Measurements from ENCODE around the gene SLAMF6. TPM values are rescaled to one million over a fixed set of nuclear protein-coding genes. Genes with fewer than 3 reads are reported as not detected.

The SLAMF6 gene
- total RNA-seq, result 1 to 10 TPM in 1 of 4 donors, under 1 TPM in 1, not detected in 2; 0.80 to 1.0 TPM

GRCh38 chr1:160522622-160523345 is at the start of gene SLAMF6:
SLAMF6 (minus strand) TSS chr1:160523255; CDS start chr1:160523192, 63 bp downstream.
- Histone ChIP-seq H3K27me3 (no peaks in the 10 kb centered on the region), H3K4me1 (no peaks in the 10 kb centered on the region), H3K9me3 (no peaks in the 10 kb centered on the region), H3K27ac (no peak within 1 kb of the TSS), H3K4me3 (no peak within 1 kb of the TSS), H3K36me3 (no peaks in the 10 kb centered on the region)
- WGBS, result 63% methylated on average over 11 of the region's 11 CpGs
- DNase-seq (ENCODE audit: low spot score in 2 of 2), result no peak
- TF ChIP-seq POLR2A (IDR thresholded peaks at IDR 0.05) (no peak), EP300 (IDR thresholded peaks at IDR 0.05) (no peak), POLR2AphosphoS5 (IDR thresholded peaks at IDR 0.05) (no peak)
- TF ChIP-seq, protein P1, sequence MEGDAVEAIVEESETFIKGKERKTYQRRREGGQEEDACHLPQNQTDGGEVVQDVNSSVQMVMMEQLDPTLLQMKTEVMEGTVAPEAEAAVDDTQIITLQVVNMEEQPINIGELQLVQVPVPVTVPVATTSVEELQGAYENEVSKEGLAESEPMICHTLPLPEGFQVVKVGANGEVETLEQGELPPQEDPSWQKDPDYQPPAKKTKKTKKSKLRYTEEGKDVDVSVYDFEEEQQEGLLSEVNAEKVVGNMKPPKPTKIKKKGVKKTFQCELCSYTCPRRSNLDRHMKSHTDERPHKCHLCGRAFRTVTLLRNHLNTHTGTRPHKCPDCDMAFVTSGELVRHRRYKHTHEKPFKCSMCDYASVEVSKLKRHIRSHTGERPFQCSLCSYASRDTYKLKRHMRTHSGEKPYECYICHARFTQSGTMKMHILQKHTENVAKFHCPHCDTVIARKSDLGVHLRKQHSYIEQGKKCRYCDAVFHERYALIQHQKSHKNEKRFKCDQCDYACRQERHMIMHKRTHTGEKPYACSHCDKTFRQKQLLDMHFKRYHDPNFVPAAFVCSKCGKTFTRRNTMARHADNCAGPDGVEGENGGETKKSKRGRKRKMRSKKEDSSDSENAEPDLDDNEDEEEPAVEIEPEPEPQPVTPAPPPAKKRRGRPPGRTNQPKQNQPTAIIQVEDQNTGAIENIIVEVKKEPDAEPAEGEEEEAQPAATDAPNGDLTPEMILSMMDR (IDR thresholded peaks at IDR 0.05), result no peak

DNA sequence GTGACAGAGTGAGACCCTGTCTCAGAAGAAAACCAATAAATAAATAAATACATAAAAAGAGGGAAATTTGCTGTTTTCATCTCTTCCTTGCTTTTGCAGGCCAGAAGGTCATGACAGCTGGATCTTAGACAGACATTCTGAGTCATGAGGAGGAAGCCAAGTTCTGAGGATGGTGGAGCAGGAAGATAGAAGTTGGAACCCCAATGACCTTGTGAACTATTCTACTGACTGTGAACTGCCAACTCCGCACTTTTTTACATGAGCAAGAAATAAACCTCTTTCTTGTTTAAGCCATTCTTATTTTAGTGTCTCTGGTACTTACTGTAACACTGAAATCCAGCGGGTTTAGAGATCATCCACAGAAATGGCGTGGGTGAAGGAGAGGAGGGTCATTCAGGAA is 47.8 kb upstream of the SLAMF6 start:
- Histone ChIP-seq H3K4me3 (no peak overlapping the region), H3K27me3 (no peaks in the 10 kb centered on the region), H3K9me3 (no peaks in the 10 kb centered on the region), H3K36me3 (no peaks in the 10 kb centered on the region), H3K4me1 (no peaks in the 10 kb centered on the region), H3K27ac (no peak overlapping the region)
- TF ChIP-seq, protein P1 (IDR thresholded peaks at IDR 0.05), result no peak
- TF ChIP-seq POLR2AphosphoS5 (IDR thresholded peaks at IDR 0.05) (no peak), EP300 (IDR thresholded peaks at IDR 0.05) (no peak)
- 82% methylated on average over 3 of the region's 3 CpGs for WGBS
- DNase-seq (ENCODE audit: low spot score in 2 of 2), result no peak

DNA sequence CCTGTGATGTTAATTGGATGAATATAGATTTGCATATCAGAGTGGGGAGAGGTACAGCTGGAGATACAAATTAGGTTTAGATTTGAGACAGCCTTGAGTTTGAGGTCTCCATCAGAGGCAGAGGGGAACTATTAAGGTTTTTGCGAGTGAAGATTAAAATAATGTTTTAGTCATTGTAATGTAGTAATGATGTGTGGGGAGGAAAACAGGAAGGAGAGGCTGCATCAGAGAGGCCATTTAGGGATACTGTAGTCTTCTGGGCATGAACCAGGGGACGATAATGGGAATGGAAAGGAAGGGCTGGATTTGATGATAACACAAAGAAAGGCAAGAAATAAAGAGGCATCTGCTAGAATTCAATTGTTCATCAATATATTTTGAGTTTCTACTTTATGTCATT is 46.8 kb upstream of the SLAMF6 start:
- Histone ChIP-seq H3K36me3 (no peaks in the 10 kb centered on the region), H3K27me3 (no peaks in the 10 kb centered on the region), H3K27ac (no peak overlapping the region), H3K4me3 (no peak overlapping the region), H3K4me1 (peaks cover 2% of the 10 kb centered on the region), H3K9me3 (no peaks in the 10 kb centered on the region)
- 75% methylated on average over 2 of the region's 2 CpGs for WGBS
- TF ChIP-seq POLR2A (IDR thresholded peaks at IDR 0.05) (no peak), EP300 (IDR thresholded peaks at IDR 0.05) (no peak), POLR2AphosphoS5 (IDR thresholded peaks at IDR 0.05) (no peak)
- TF ChIP-seq, protein P1 (IDR thresholded peaks at IDR 0.05), result no peak
- DNase-seq (ENCODE audit: low spot score in 2 of 2), result no peak

DNA sequence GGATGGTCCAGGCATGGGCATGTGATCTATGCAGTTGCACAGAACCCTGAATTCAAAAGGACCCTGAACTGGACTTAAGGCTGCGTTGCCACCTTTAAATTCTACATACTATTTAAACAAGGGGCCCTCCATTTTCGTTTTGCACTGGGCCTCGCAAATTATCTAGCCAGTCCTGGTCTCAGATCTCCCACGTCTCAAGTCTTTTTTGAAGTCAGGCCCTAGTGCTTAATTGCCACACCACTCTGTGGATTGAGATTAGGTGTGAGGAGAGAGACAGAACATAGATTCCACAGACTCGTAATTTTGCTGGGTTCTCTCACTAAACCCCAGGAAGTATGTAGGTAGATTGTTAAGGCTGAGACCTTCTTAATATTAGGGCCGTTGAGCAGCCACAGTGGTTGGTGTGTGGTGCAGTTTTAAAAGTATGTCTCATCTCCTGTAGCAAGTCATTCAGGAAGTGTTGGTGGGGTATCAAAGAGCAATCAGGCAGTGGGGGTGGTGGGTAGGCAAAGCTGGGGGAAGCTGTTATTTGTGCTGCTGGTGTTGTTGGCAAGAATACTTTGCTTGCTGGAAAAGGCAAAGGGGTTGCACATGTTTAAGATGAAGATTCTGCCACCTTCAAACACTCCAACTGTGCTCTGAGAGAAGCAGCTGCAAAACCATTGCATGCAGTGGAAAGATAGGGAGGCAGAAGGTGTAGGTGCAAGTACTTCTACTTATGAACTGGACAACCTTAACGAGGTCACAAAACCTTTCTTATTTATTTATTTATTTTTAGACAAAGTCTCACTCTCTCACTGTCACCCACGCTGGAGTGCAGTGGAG is 45.0 kb upstream of the SLAMF6 start:
- Histone ChIP-seq H3K27ac (no peak overlapping the region), H3K27me3 (no peaks in the 10 kb centered on the region), H3K36me3 (no peaks in the 10 kb centered on the region), H3K4me1 (peaks cover 2% of the 10 kb centered on the region), H3K4me3 (no peak overlapping the region), H3K9me3 (no peaks in the 10 kb centered on the region)
- TF ChIP-seq, protein P1 (IDR thresholded peaks at IDR 0.05), result no peak
- TF ChIP-seq POLR2AphosphoS5 (IDR thresholded peaks at IDR 0.05) (no peak), EP300 (IDR thresholded peaks at IDR 0.05) (no peak), POLR2A (IDR thresholded peaks at IDR 0.05) (no peak)
- 77% methylated on average over 8 of the region's 8 CpGs for WGBS
- DNase-seq (ENCODE audit: low spot score in 2 of 2), result no peak

GRCh38 chr1:160567341-160567740 is 44.3 kb upstream of the SLAMF6 start:
- no peaks in the 10 kb centered on the region for H3K9me3 ChIP-seq
- H3K36me3 ChIP-seq, result no peaks in the 10 kb centered on the region
- no peak overlapping the region for H3K27ac ChIP-seq
- no peak for TF ChIP-seq POLR2AphosphoS5 (IDR thresholded peaks at IDR 0.05)
- TF ChIP-seq EP300 (IDR thresholded peaks at IDR 0.05), result no peak
- TF ChIP-seq, protein P1 (IDR thresholded peaks at IDR 0.05), result no peak
- no peak for DNase-seq (ENCODE audit: low spot score in 2 of 2)
- WGBS, result 79% methylated on average over 5 of the region's 5 CpGs
- no peaks in the 10 kb centered on the region for H3K27me3 ChIP-seq
- no peak overlapping the region for H3K4me3 ChIP-seq
- H3K4me1 ChIP-seq, result peaks cover 2% of the 10 kb centered on the region
